Neural crest cell (in vitro differentiated cells): ENCODE results near the gene HDAC10. TPM values are rescaled to one million over a fixed set of nuclear protein-coding genes. Genes with fewer than 3 reads are reported as not detected.

Experiments
- DNase-seq: peaks from one replicate; pipeline ENCODE4 v3.0.0; 2021; ENCODE audit warnings: low read depth, mixed read lengths, low spot score
- H3K27ac Mint-ChIP-seq: one replicate; pipeline ENCODE4 v1.8.0; 2021; ENCODE audit warnings: mild to moderate bottlenecking, mixed read lengths; ENCODE audit not compliant: unreplicated experiment
- H3K27me3 Mint-ChIP-seq: 2 replicates; pipeline ENCODE4 v1.8.0; 2021; ENCODE audit warnings: low read depth, mild to moderate bottlenecking, mixed read lengths
- H3K36me3 Mint-ChIP-seq: 2 replicates; pipeline ENCODE4 v1.8.0; 2021; ENCODE audit warnings: low read depth, mild to moderate bottlenecking, mixed read lengths
- H3K4me1 Mint-ChIP-seq: 2 replicates; pipeline ENCODE4 v1.8.0; 2021; ENCODE audit warnings: mixed read lengths
- H3K4me3 Mint-ChIP-seq: one replicate; pipeline ENCODE4 v1.8.0; 2021; ENCODE audit warnings: mild to moderate bottlenecking, mixed read lengths
- H3K9me3 Mint-ChIP-seq: 2 replicates; pipeline ENCODE4 v1.8.0; 2021; ENCODE audit warnings: mixed read lengths
- CTCF ChIP-seq: fragments of 200-600 bp; sonication (generic); conservative IDR thresholded peaks from 2 replicates; pipeline ENCODE4 v1.5.0; 2021; ENCODE audit warnings: antibody characterized with exemption, mild to moderate bottlenecking
- total RNA-seq: library from RNA; stranded (reverse); gene quantifications from 2 replicates; pipeline ENCODE4 v1.2.1, GENCODE V29; 2021

HDAC10 gene
- total RNA-seq, 1 donor from 2014 or later: 52.9 TPM

- Mint-ChIP-seq H3K9me3 (no peaks in the 10 kb centered on the region), H3K27ac (no peak overlapping the region), H3K27me3 (peaks cover 2% of the 10 kb centered on the region), H3K4me1 (peaks cover 14% of the 10 kb centered on the region), H3K4me3 (peak overlapping the region; percentile 83), H3K36me3 (peaks cover 2% of the 10 kb centered on the region)
- no peak for DNase-seq
- no peak for TF ChIP-seq CTCF
Observed at GRCh38 chr22:50249341-50250248, 1.5 kb downstream of the HDAC10 start.

GRCh38 chr22:50248196-50249081, 2.6 kb downstream of the HDAC10 start:
- no peak for DNase-seq
- peaks cover 2% of the 10 kb centered on the region for H3K27me3 Mint-ChIP-seq
- peak overlapping the region; percentile 83 for H3K4me3 Mint-ChIP-seq
- H3K27ac Mint-ChIP-seq: no peak overlapping the region
- peaks cover 24% of the 10 kb centered on the region for H3K4me1 Mint-ChIP-seq
- H3K36me3 Mint-ChIP-seq: peaks cover 2% of the 10 kb centered on the region
- H3K9me3 Mint-ChIP-seq: no peaks in the 10 kb centered on the region
- no peak for TF ChIP-seq CTCF

GRCh38 chr22:50247748-50248147, 3.3 kb downstream of the HDAC10 start:
- Mint-ChIP-seq H3K9me3 (no peaks in the 10 kb centered on the region), H3K4me1 (peaks cover 28% of the 10 kb centered on the region), H3K27ac (no peak overlapping the region), H3K4me3 (peak overlapping the region; percentile 83), H3K27me3 (peaks cover 2% of the 10 kb centered on the region), H3K36me3 (peaks cover 2% of the 10 kb centered on the region)
- no peak for DNase-seq
- TF ChIP-seq CTCF: no peak

GRCh38 chr22:50246242-50247175, 4.6 kb downstream of the HDAC10 start:
- no peak overlapping the region for H3K27ac Mint-ChIP-seq

More at GRCh38 chr22:50246242-50247175, 4.6 kb downstream of the HDAC10 start:
- peaks cover 2% of the 10 kb centered on the region for H3K36me3 Mint-ChIP-seq
- peak; percentile 40 for TF ChIP-seq CTCF
- peak overlapping the region; percentile 83 for H3K4me3 Mint-ChIP-seq
- H3K27me3 Mint-ChIP-seq: peaks cover 2% of the 10 kb centered on the region
- H3K4me1 Mint-ChIP-seq: peaks cover 39% of the 10 kb centered on the region
- H3K9me3 Mint-ChIP-seq: no peaks in the 10 kb centered on the region
- no peak for DNase-seq
